ENCODE results near the gene POLR3G.
A peak's percentile ranks its signal among the peaks of the same experiment; 100 is the strongest.

The POLR3G gene

GRCh38 chr5:90558344-90559192, 83.9 kb downstream of the POLR3G start, which contains the start of gene ADGRV1 (continued):
- TF ChIP-seq, protein P1, sequence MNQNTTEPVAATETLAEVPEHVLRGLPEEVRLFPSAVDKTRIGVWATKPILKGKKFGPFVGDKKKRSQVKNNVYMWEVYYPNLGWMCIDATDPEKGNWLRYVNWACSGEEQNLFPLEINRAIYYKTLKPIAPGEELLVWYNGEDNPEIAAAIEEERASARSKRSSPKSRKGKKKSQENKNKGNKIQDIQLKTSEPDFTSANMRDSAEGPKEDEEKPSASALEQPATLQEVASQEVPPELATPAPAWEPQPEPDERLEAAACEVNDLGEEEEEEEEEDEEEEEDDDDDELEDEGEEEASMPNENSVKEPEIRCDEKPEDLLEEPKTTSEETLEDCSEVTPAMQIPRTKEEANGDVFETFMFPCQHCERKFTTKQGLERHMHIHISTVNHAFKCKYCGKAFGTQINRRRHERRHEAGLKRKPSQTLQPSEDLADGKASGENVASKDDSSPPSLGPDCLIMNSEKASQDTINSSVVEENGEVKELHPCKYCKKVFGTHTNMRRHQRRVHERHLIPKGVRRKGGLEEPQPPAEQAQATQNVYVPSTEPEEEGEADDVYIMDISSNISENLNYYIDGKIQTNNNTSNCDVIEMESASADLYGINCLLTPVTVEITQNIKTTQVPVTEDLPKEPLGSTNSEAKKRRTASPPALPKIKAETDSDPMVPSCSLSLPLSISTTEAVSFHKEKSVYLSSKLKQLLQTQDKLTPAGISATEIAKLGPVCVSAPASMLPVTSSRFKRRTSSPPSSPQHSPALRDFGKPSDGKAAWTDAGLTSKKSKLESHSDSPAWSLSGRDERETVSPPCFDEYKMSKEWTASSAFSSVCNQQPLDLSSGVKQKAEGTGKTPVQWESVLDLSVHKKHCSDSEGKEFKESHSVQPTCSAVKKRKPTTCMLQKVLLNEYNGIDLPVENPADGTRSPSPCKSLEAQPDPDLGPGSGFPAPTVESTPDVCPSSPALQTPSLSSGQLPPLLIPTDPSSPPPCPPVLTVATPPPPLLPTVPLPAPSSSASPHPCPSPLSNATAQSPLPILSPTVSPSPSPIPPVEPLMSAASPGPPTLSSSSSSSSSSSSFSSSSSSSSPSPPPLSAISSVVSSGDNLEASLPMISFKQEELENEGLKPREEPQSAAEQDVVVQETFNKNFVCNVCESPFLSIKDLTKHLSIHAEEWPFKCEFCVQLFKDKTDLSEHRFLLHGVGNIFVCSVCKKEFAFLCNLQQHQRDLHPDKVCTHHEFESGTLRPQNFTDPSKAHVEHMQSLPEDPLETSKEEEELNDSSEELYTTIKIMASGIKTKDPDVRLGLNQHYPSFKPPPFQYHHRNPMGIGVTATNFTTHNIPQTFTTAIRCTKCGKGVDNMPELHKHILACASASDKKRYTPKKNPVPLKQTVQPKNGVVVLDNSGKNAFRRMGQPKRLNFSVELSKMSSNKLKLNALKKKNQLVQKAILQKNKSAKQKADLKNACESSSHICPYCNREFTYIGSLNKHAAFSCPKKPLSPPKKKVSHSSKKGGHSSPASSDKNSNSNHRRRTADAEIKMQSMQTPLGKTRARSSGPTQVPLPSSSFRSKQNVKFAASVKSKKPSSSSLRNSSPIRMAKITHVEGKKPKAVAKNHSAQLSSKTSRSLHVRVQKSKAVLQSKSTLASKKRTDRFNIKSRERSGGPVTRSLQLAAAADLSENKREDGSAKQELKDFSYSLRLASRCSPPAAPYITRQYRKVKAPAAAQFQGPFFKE (tag by site-specific recombination; IDR thresholded peaks at IDR 0.05; ENCODE audit: borderline replicate concordance): no peak
- TF ChIP-seq ZNF529 (tag by site-specific recombination; IDR thresholded peaks at IDR 0.05; ENCODE audit: insufficient replicate concordance) (no peak), ZNF776 (tag by site-specific recombination; IDR thresholded peaks at IDR 0.05; ENCODE audit: borderline replicate concordance) (no peak), ZNF146 (tag by site-specific recombination; IDR thresholded peaks at IDR 0.05) (peak; percentile 66), TCF7L2 (IDR thresholded peaks at IDR 0.05; ENCODE audit: borderline replicate concordance, low read depth, low read length) (no peak), ZNF549 (tag by site-specific recombination; IDR thresholded peaks at IDR 0.05) (peak; percentile 49; the same call in 1 of the 2 replicates), ZNF404 (tag by site-specific recombination; IDR thresholded peaks at IDR 0.05) (no peak), ZSCAN23 (tag by site-specific recombination; IDR thresholded peaks at IDR 0.05) (peak; percentile 76; the same call in 1 of the 2 replicates), MEIS1 (CRISPR knock-in tag; IDR thresholded peaks at IDR 0.05; ENCODE audit: borderline replicate concordance) (no peak), ZNF555 (tag by site-specific recombination; conservative IDR thresholded peaks at IDR 0.05) (no peak), ZSCAN16 (tag by site-specific recombination; IDR thresholded peaks at IDR 0.05) (no peak), ZNF670 (tag by site-specific recombination; IDR thresholded peaks at IDR 0.05; ENCODE audit: low read depth) (no peak), ZNF677 (tag by site-specific recombination; IDR thresholded peaks at IDR 0.05) (peak; percentile 44; the same call in 1 of the 2 replicates), ZNF544 (tag by site-specific recombination; IDR thresholded peaks at IDR 0.05) (no peak), ZNF510 (tag by site-specific recombination; IDR thresholded peaks at IDR 0.05; ENCODE audit: insufficient replicate concordance) (no peak), ZNF426 (tag by site-specific recombination; IDR thresholded peaks at IDR 0.05) (no peak), HOXA7 (CRISPR knock-in tag; IDR thresholded peaks at IDR 0.05; ENCODE audit: borderline replicate concordance) (no peak), PRDM1 (tag by site-specific recombination; IDR thresholded peaks at IDR 0.05) (peak; percentile 93), SP7 (tag by site-specific recombination; IDR thresholded peaks at IDR 0.05) (peak; percentile 94), ZNF391 (tag by site-specific recombination; IDR thresholded peaks at IDR 0.05; ENCODE audit: borderline replicate concordance, low read depth) (peak; percentile 96; the same call in 1 of the 2 replicates), GLI2 (tag by site-specific recombination; IDR thresholded peaks at IDR 0.05; ENCODE audit: borderline replicate concordance, low read depth) (no peak), RBAK (tag by site-specific recombination; IDR thresholded peaks at IDR 0.05) (no peak), ZNF521 (tag by site-specific recombination; IDR thresholded peaks at IDR 0.05) (no peak), ZNF16 (tag by site-specific recombination; IDR thresholded peaks at IDR 0.05; ENCODE audit: low read depth) (no peak), GLIS2 (tag by site-specific recombination; IDR thresholded peaks at IDR 0.05) (peak; percentile 90), ZNF660 (tag by site-specific recombination; IDR thresholded peaks at IDR 0.05) (peak; percentile 88)
- TF ChIP-seq, protein P2, sequence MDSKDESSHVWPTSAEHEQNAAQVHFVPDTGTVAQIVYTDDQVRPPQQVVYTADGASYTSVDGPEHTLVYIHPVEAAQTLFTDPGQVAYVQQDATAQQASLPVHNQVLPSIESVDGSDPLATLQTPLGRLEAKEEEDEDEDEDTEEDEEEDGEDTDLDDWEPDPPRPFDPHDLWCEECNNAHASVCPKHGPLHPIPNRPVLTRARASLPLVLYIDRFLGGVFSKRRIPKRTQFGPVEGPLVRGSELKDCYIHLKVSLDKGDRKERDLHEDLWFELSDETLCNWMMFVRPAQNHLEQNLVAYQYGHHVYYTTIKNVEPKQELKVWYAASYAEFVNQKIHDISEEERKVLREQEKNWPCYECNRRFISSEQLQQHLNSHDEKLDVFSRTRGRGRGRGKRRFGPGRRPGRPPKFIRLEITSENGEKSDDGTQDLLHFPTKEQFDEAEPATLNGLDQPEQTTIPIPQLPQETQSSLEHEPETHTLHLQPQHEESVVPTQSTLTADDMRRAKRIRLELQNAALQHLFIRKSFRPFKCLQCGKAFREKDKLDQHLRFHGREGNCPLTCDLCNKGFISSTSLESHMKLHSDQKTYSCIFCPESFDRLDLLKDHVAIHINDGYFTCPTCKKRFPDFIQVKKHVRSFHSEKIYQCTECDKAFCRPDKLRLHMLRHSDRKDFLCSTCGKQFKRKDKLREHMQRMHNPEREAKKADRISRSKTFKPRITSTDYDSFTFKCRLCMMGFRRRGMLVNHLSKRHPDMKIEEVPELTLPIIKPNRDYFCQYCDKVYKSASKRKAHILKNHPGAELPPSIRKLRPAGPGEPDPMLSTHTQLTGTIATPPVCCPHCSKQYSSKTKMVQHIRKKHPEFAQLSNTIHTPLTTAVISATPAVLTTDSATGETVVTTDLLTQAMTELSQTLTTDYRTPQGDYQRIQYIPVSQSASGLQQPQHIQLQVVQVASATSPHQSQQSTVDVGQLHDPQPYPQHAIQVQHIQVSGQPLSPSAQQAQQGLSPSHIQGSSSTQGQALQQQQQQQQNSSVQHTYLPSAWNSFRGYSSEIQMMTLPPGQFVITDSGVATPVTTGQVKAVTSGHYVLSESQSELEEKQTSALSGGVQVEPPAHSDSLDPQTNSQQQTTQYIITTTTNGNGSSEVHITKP (tag by site-specific recombination; IDR thresholded peaks at IDR 0.05): peak; percentile 100
- TF ChIP-seq, protein P3, sequence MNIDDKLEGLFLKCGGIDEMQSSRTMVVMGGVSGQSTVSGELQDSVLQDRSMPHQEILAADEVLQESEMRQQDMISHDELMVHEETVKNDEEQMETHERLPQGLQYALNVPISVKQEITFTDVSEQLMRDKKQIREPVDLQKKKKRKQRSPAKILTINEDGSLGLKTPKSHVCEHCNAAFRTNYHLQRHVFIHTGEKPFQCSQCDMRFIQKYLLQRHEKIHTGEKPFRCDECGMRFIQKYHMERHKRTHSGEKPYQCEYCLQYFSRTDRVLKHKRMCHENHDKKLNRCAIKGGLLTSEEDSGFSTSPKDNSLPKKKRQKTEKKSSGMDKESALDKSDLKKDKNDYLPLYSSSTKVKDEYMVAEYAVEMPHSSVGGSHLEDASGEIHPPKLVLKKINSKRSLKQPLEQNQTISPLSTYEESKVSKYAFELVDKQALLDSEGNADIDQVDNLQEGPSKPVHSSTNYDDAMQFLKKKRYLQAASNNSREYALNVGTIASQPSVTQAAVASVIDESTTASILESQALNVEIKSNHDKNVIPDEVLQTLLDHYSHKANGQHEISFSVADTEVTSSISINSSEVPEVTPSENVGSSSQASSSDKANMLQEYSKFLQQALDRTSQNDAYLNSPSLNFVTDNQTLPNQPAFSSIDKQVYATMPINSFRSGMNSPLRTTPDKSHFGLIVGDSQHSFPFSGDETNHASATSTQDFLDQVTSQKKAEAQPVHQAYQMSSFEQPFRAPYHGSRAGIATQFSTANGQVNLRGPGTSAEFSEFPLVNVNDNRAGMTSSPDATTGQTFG (tag by site-specific recombination; IDR thresholded peaks at IDR 0.05; ENCODE audit: borderline replicate concordance): no peak
